ENCODE measurements around the gene PDK2.

The PDK2 gene

DNA sequence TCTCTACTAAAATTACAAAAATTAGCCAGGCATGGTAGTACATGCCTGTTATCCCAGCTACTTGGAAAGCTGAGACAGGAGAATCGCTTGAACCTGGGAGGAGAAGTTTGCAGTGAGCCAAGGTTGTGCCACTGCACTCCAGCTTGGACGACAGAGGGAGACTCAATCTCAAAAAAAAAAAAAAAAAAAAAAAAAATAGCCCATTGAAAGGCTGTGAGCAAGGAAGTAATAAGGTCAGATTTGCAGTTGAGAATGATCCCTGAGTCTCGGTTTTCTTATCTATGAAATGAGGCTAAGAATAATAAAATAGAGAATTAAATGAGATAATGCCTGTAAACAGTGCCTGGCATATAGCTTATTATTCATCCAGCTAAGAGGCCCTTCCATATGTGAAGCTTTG is 1.3 kb upstream of the PDK2 start:
- peak overlapping the region; percentile 85 to 97 for H3K27ac ChIP-seq
- no peak overlapping the region for H3K4me3 ChIP-seq
- no peak for DNase-seq (ENCODE audit: low spot score)
- TF ChIP-seq, protein P1, sequence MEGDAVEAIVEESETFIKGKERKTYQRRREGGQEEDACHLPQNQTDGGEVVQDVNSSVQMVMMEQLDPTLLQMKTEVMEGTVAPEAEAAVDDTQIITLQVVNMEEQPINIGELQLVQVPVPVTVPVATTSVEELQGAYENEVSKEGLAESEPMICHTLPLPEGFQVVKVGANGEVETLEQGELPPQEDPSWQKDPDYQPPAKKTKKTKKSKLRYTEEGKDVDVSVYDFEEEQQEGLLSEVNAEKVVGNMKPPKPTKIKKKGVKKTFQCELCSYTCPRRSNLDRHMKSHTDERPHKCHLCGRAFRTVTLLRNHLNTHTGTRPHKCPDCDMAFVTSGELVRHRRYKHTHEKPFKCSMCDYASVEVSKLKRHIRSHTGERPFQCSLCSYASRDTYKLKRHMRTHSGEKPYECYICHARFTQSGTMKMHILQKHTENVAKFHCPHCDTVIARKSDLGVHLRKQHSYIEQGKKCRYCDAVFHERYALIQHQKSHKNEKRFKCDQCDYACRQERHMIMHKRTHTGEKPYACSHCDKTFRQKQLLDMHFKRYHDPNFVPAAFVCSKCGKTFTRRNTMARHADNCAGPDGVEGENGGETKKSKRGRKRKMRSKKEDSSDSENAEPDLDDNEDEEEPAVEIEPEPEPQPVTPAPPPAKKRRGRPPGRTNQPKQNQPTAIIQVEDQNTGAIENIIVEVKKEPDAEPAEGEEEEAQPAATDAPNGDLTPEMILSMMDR (IDR thresholded peaks at IDR 0.05), result no peak

DNA sequence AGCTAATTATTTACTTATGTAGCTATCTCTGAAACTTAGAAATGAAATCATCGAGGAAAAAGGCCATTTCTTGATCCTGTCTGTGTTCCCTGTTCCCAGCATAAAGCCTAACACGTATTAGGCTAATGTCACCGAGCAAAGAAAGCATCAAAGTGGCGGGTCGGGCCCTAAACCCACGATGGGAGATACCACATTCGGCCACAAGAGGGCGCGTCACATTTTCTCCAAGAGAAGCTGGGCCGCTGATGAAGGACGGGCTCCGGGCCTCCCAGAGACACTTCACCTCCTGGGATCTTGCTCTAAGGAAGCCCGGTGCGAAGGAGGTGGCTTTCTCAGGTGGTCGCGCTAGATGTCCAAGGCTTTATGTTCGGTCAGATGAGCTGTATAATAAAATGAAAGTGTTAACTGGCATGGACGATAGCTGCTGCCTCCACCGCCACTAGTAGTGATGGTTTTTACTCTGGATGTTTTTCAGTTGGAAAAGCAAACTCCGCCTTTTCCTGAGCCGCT is 853 bp upstream of the PDK2 start:
- TF ChIP-seq, protein P1 (IDR thresholded peaks at IDR 0.05), result peak; percentile 93
- H3K27ac ChIP-seq, result peak overlapping the region; percentile 85 to 97
- peak overlapping the region; percentile 97 for H3K4me3 ChIP-seq
- peak; percentile 94 for DNase-seq (ENCODE audit: low spot score)

DNA sequence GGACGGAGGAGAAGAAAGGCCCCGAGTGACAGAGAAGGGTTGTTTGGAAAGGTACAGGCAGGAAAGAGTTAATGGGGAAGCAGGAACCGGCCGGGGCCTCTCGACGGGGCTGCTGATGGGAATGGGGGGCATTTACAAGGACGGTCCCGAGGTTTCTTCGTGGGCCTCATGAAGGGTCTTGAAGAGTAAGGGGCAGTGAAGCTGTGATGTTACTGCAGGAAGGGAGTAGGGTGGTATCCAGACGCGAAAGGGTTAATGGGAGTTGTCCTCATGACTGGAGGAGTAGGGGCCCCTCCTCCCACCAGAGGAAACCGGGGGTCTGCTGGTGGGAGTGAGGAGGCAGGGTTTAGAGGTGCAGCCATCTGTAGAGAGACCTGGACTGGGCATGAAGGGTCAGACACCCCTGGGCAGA is 481 bp downstream of the PDK2 start:
- TF ChIP-seq, protein P1 (IDR thresholded peaks at IDR 0.05), result no peak
- no peak for DNase-seq (ENCODE audit: low spot score)
- Histone ChIP-seq H3K27ac (peak overlapping the region; percentile 85 to 97), H3K4me3 (peak overlapping the region; percentile 97)

DNA sequence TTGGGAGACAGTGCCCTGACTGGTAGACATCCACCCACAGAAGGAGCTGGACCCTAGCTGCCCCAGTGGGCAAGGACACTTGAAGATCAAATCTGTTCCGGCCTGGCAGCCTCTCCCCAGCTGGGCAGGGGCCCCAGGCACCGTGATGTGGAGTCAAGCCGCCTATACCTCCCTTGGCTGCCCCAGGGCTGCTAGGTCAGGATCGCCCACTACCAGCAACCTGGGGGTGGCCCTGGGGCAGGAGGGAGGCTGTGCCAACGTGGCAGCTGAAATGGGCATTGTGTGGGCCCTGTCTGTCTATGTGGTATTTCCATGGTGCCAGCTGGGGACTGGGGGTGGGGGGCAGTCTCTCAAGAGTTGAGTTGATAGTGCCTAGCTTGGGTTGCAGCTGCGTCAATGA is 941 bp downstream of the PDK2 start:
- H3K4me3 ChIP-seq, result peak overlapping the region; percentile 97
- peak overlapping the region; percentile 85 to 97 for H3K27ac ChIP-seq
- TF ChIP-seq, protein P1 (IDR thresholded peaks at IDR 0.05), result no peak
- no peak for DNase-seq (ENCODE audit: low spot score)

DNA sequence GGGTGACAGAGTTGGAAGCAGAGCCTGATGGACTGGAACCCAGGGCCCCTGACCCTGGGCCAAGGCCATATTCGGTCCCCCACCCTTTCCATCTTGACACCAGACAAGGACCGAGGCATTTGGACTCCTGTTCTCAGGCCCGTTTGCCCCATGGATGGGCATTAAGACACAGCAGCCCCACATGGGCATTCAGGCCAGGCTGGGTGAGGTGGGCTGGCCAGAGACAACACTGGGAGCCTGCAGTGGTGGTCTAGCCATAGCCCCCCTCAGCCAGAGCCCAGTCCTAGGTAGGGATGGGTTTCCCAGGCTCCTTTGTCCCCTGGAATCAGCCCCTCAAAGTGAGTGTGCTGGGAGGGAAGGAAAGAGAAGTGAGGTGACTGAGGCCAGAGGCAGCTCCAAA is 1.6 kb downstream of the PDK2 start:
- DNase-seq (ENCODE audit: low spot score), result no peak
- Histone ChIP-seq H3K4me3 (peak overlapping the region; percentile 97), H3K27ac (peak overlapping the region; percentile 85 to 97)
- TF ChIP-seq, protein P1 (IDR thresholded peaks at IDR 0.05), result no peak

DNA sequence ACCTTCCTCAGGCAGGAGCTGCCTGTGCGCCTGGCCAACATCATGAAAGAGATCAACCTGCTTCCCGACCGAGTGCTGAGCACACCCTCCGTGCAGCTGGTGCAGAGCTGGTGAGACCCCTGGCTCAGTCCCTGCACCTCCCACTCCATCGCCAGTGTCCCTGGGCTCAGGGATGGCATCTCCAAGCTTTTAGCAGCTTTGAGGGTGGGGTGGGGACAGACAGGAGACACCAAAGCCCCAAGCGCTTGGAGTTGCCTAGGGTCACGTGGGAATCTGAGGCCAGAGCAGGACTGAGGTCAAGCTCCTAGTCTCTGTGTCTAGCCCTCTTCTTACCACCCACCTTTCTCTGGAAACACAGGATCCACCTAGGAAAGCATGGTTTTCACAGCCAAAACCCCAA is 2.3 kb downstream of the PDK2 start:
- TF ChIP-seq, protein P1 (IDR thresholded peaks at IDR 0.05), result no peak
- Histone ChIP-seq H3K4me3 (no peak overlapping the region), H3K27ac (no peak overlapping the region)
- no peak for DNase-seq (ENCODE audit: low spot score)

DNA sequence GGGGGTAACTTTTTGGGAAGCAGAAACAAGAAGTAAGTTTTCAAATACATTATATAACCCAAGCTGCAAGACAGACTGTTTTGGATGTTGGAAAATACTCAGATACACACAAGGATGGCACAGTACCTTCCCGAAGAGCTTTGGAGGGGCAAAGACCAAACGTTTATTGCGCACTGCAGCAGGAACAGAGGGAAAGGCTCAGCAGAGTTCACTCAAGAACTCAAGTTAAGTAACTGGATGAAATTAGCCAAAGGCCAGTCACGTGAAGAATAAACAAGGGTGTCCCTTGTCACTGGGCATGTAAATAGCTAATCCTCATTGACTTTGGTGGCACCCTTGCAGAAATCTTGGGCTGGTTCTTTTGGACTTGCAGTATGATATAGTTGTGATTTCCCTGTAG is 2.8 kb downstream of the PDK2 start:
- H3K27ac ChIP-seq, result no peak overlapping the region

More for the DNA sequence above, 2.8 kb downstream of the PDK2 start:
- H3K4me3 ChIP-seq, result no peak overlapping the region
- TF ChIP-seq, protein P1 (IDR thresholded peaks at IDR 0.05), result no peak
- DNase-seq (ENCODE audit: low spot score), result no peak

Measured in coronary artery (tissue), 2 donors.